CD4-positive, alpha-beta T cell treated with Interleukin-6 for 4 hours (primary cell): ENCODE results near the gene SH3GLB2.
"Not testable (repeated sequence)": the region's sequence is repeated elsewhere in the genome, so short reads cannot be mapped to it uniquely, and the experiment has no call there.

ENCODE experiments used
- DNase-seq: peaks from one replicate; pipeline ENCODE4 v3.0.0-alpha.2; 2020; ENCODE audit warnings: mixed read lengths

SH3GLB2 gene

DNA sequence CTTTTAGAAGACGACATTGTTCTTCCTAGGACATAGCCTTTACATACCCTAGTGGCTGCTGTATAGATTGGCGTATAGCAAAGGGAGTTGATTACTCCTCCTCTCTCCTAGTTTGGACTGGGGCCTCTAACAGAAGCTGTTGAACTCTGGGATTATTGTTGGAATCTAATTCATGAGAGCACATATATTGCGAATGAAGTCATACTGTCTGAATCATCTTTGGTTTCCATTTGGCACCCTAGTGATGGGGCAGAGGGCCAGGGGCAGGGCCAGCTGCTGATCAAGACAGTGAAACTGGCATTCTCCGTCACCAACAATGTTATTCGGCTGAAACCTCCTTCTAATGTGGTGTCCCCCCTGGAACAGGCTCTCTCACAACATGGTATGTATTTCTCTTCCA, 40.3 kb downstream of the SH3GLB2 start:
- no peak for DNase-seq

GRCh38 chr9:128986671-128987070, 41.5 kb downstream of the SH3GLB2 start:
- DNase-seq = no peak

DNA sequence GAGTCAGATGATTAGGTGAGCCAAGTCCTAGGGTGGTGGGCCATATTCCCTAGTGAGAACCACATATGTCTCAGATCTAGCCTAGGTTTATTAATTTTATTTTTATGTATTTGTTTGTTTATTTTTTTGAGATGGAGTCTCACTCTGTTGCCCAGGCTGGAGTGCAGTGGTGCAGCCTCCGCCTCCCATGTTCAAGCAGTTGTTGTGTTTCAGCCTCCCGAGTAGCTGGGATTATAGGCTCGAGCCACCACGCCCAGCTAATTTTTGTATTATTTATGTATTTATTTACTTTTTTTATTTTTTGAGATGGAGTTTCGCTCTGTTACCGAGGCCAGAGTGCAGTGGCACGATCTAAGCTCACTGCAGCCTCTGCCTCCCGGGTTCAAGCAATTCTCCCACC, 44.6 kb downstream of the SH3GLB2 start:
- no peak for DNase-seq

GRCh38 chr9:128979111-128979510, 49.0 kb downstream of the SH3GLB2 start:
- no peak for DNase-seq

DNA sequence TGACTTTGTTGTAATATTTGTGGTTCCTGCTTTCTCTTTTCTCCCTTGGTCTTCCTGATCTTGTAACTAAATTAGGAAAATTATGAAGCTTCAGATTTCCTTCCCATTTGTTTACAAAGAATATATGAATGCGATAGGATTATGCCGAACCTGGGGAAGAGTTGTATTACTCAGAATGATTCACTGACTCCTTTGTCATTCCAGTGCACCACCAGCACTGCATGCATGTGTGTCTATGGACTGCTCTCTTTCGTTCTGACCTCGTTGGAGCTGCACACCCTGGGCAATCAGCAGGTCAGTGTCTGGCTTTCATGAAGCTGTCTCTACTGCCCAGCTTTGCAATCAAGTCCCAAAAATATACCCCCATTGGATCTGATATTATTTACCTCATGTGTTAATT, 55.2 kb downstream of the SH3GLB2 start:
- DNase-seq = no peak

DNA sequence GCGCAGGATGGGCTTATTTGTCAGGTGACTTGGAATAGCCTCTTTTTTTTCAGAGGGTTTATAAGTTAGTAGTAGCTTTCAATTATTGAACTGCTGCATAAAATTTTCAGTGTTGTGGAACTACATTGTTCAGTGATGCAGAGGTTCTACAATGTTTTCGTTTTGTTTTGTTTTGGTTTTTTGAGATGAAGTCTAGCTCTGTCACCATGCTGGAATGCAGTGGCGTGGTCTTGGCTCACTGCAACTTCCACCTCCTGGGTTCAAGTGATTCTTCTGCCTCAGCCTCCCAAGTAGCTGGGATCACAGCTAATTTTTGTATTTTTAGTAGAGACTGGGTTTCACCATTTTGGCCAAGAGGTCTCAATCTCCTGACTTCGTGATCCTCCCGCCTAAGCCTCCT, 58.6 kb downstream of the SH3GLB2 start:
- DNase-seq = no peak

GRCh38 chr9:128961403-128961802, 66.7 kb downstream of the SH3GLB2 start:
- DNase-seq = not testable (repeated sequence)
